GM18502 (cell line): ENCODE data around the gene KRT32.
"Not testable (repeated sequence)": the region's sequence is repeated elsewhere in the genome, so short reads cannot be mapped to it uniquely, and the experiment has no call there.

Source experiments
- ATAC-seq: cut with Tn5 transposase; IDR thresholded peaks from one replicate; pipeline ENCODE4 v1.9.1; 2021; ENCODE audit warnings: mild to moderate bottlenecking; ENCODE audit not compliant: unreplicated experiment, poor library complexity

Gene KRT32

GRCh38 chr17:41434415-41434814 lies 32.8 kb downstream of the KRT32 start:
- ATAC-seq: no peak

GRCh38 chr17:41434005-41434404 lies 33.2 kb downstream of the KRT32 start:
- ATAC-seq: no peak

GRCh38 chr17:41433586-41433985 lies 33.6 kb downstream of the KRT32 start:
- ATAC-seq: no peak

- ATAC-seq: not testable (repeated sequence)
Measured at GRCh38 chr17:41430376-41430775, 36.8 kb downstream of the KRT32 start.

- ATAC-seq: no peak
Measured at GRCh38 chr17:41429667-41430066, 37.5 kb downstream of the KRT32 start.

GRCh38 chr17:41428591-41429291 lies 38.4 kb downstream of the KRT32 start:
- ATAC-seq: no peak

- ATAC-seq: no peak
Measured at GRCh38 chr17:41424111-41424635, 43.0 kb downstream of the KRT32 start, which contains the start of gene KRT37. Gene KRT37, minus strand, starts transcription at chr17:41424585. Its CDS starts 62 bp downstream, at chr17:41424523.

- not testable (repeated sequence) for ATAC-seq
Measured at GRCh38 chr17:41422586-41422985, 44.6 kb downstream of the KRT32 start.

- no peak for ATAC-seq
Measured at GRCh38 chr17:41421617-41422016, 45.6 kb downstream of the KRT32 start.

- no peak for ATAC-seq
Measured at GRCh38 chr17:41421116-41421515, 46.1 kb downstream of the KRT32 start.

GRCh38 chr17:41420134-41420533 lies 47.1 kb downstream of the KRT32 start:
- ATAC-seq: no peak

GRCh38 chr17:41419716-41420115 lies 47.5 kb downstream of the KRT32 start:
- no peak for ATAC-seq

GRCh38 chr17:41418116-41418860 lies 48.9 kb downstream of the KRT32 start:
- no peak for ATAC-seq

- no peak for ATAC-seq
Measured at GRCh38 chr17:41417576-41418015, 49.6 kb downstream of the KRT32 start.

GRCh38 chr17:41417127-41417526 lies 50.1 kb downstream of the KRT32 start:
- ATAC-seq: no peak

GRCh38 chr17:41416479-41416878 lies 50.7 kb downstream of the KRT32 start:
- no peak for ATAC-seq

GRCh38 chr17:41415833-41416335 lies 51.3 kb downstream of the KRT32 start:
- no peak for ATAC-seq

GRCh38 chr17:41415411-41415810 lies 51.8 kb downstream of the KRT32 start:
- no peak for ATAC-seq

- no peak for ATAC-seq
Measured at GRCh38 chr17:41413982-41414381, 53.2 kb downstream of the KRT32 start.

- ATAC-seq: no peak
Measured at GRCh38 chr17:41413353-41413957, 53.7 kb downstream of the KRT32 start.
